SKM-1 treated with dmso at 0.1 percent for 144 hours (cell line): ENCODE data around the gene PRR13.
"Not testable (repeated sequence)": the region's sequence is repeated elsewhere in the genome, so short reads cannot be mapped to it uniquely, and the experiment has no call there.

Experiments
- DNase-seq: peaks from one replicate; lab custom pipeline; 2025; ENCODE audit not compliant: unreplicated experiment; lab: John Stamatoyannopoulos, UW

Gene PRR13

GRCh38 chr12:53441040-53441833 lies at the start of gene PRR13:
Gene PRR13, plus strand, starts transcription at chr12:53441734. Its CDS starts 981 bp downstream, at chr12:53442715.
- peak; percentile 84 for DNase-seq

GRCh38 chr12:53399896-53400295 lies 41.6 kb upstream of the PRR13 start:
- DNase-seq = no peak

- DNase-seq = not testable (repeated sequence)
These were observed 39.2 kb upstream of the PRR13 start for GRCh38 chr12:53402351-53402750.

GRCh38 chr12:53402871-53403270 lies 38.7 kb upstream of the PRR13 start:
- DNase-seq = no peak

- DNase-seq = no peak
These were observed 30.6 kb upstream of the PRR13 start for GRCh38 chr12:53410951-53411350.

- no peak for DNase-seq
These were observed 27.9 kb upstream of the PRR13 start for GRCh38 chr12:53413485-53414204.

- no peak for DNase-seq
These were observed 26.6 kb upstream of the PRR13 start for GRCh38 chr12:53414756-53415417.

GRCh38 chr12:53415752-53416389 lies 25.7 kb upstream of the PRR13 start:
- not testable (repeated sequence) for DNase-seq

GRCh38 chr12:53417291-53417816 lies 24.2 kb upstream of the PRR13 start:
- peak; percentile 34 for DNase-seq

- no peak for DNase-seq
These were observed 23.3 kb upstream of the PRR13 start for GRCh38 chr12:53418221-53418620.

GRCh38 chr12:53419756-53420155 lies 21.8 kb upstream of the PRR13 start:
- no peak for DNase-seq

GRCh38 chr12:53422247-53422646 lies 19.3 kb upstream of the PRR13 start:
- not testable (repeated sequence) for DNase-seq

GRCh38 chr12:53423597-53423996 lies 17.9 kb upstream of the PRR13 start, which contains the start of gene AMHR2:
Gene AMHR2, plus strand, starts transcription at chr12:53423855. Its CDS starts 80 bp downstream, at chr12:53423935.
- DNase-seq = no peak

- no peak for DNase-seq
These were observed 16.7 kb upstream of the PRR13 start for GRCh38 chr12:53424626-53425514.

- DNase-seq = no peak
These were observed 15.9 kb upstream of the PRR13 start for GRCh38 chr12:53425515-53426150.

- DNase-seq = no peak
These were observed 13.5 kb upstream of the PRR13 start for GRCh38 chr12:53427905-53428594.

- DNase-seq = no peak
These were observed 12.8 kb upstream of the PRR13 start for GRCh38 chr12:53428741-53429140.

- no peak for DNase-seq
These were observed 11.4 kb upstream of the PRR13 start for GRCh38 chr12:53430116-53430515.

- no peak for DNase-seq
These were observed 10.3 kb upstream of the PRR13 start for GRCh38 chr12:53431187-53431586.
